GM13976 (cell line): Measurements from ENCODE around the gene GEMIN4.

Source experiments
- DNase-seq: peaks from one replicate; pipeline ENCODE4 v3.0.0; 2012; ENCODE audit warnings: low spot score
- CTCF ChIP-seq: IDR thresholded peaks from 2 replicates; pipeline ENCODE4 v1.5.1; 2012; ENCODE audit warnings: borderline replicate concordance, mild to moderate bottlenecking; ENCODE audit not compliant: insufficient read depth; ENCODE audit errors: extremely low read depth, missing control alignments, control extremely low read depth
- in situ Hi-C: fragments of 300-500 bp; cut with MboI; formaldehyde crosslinking; loops from one replicate; pipeline ENCODE4 v1.12.0; 2022; ENCODE audit warnings: low sequenced_read_pairs, mixed read lengths, inconsistent platforms; ENCODE audit not compliant: unreplicated experiment

GEMIN4 gene

GRCh38 chr17:778096-778495 lies 26.0 kb upstream of the GEMIN4 start:
- in situ Hi-C loops: no loop called here
- no peak for DNase-seq
- TF ChIP-seq CTCF: no peak

- TF ChIP-seq CTCF: no peak
- in situ Hi-C loops: no loop called here
- no peak for DNase-seq
These were observed 22.2 kb upstream of the GEMIN4 start for GRCh38 chr17:774313-774584.

GRCh38 chr17:773467-774312 lies 21.6 kb upstream of the GEMIN4 start:
- in situ Hi-C loops: no loop called here
- no peak for TF ChIP-seq CTCF
- no peak for DNase-seq

GRCh38 chr17:773016-773415 lies 21.0 kb upstream of the GEMIN4 start:
- in situ Hi-C loops: no loop called here
- TF ChIP-seq CTCF: no peak
- DNase-seq: no peak

GRCh38 chr17:767076-767475 lies 15.0 kb upstream of the GEMIN4 start:
- in situ Hi-C loops: no loop called here
- no peak for TF ChIP-seq CTCF
- no peak for DNase-seq

GRCh38 chr17:760371-760770 lies 8.3 kb upstream of the GEMIN4 start:
- in situ Hi-C loops: no loop called here
- TF ChIP-seq CTCF: no peak
- no peak for DNase-seq
